ENCODE results near the gene MBNL2.

The MBNL2 gene

GRCh38 chr13:97353927-97354675 lies 132.0 kb downstream of the MBNL2 start:
- no peak for DNase-seq

- DNase-seq = no peak
Measured at GRCh38 chr13:97354808-97355207, 132.7 kb downstream of the MBNL2 start.

GRCh38 chr13:97356592-97356991 lies 134.5 kb downstream of the MBNL2 start:
- DNase-seq = no peak

- peak; percentile 25 for DNase-seq
Measured at GRCh38 chr13:97359181-97360057, 137.3 kb downstream of the MBNL2 start.

GRCh38 chr13:97360610-97361009 lies 138.5 kb downstream of the MBNL2 start:
- DNase-seq = no peak

- no peak for DNase-seq
Measured at GRCh38 chr13:97364031-97364430, 141.9 kb downstream of the MBNL2 start.

GRCh38 chr13:97364827-97365226 lies 142.7 kb downstream of the MBNL2 start:
- no peak for DNase-seq

GRCh38 chr13:97366172-97366688 lies 144.1 kb downstream of the MBNL2 start:
- no peak for DNase-seq

GRCh38 chr13:97367016-97367822 lies 145.1 kb downstream of the MBNL2 start:
- no peak for DNase-seq

- DNase-seq = no peak
Measured at GRCh38 chr13:97369261-97369893, 147.2 kb downstream of the MBNL2 start.

GRCh38 chr13:97371486-97372109 lies 149.5 kb downstream of the MBNL2 start:
- DNase-seq = no peak

GRCh38 chr13:97372936-97373335 lies 150.8 kb downstream of the MBNL2 start:
- DNase-seq = no peak

GRCh38 chr13:97373787-97374186 lies 151.7 kb downstream of the MBNL2 start:
- no peak for DNase-seq

- no peak for DNase-seq
Measured at GRCh38 chr13:97376981-97377380, 154.8 kb downstream of the MBNL2 start.

GRCh38 chr13:97379386-97379785 lies 157.3 kb downstream of the MBNL2 start:
- DNase-seq = no peak

GRCh38 chr13:97380696-97381095 lies 158.6 kb downstream of the MBNL2 start:
- no peak for DNase-seq

- no peak for DNase-seq
Measured at GRCh38 chr13:97381189-97381588, 159.1 kb downstream of the MBNL2 start.

- no peak for DNase-seq
Measured at GRCh38 chr13:97382276-97382675, 160.1 kb downstream of the MBNL2 start.

GRCh38 chr13:97384371-97384770 lies 162.2 kb downstream of the MBNL2 start:
- no peak for DNase-seq

- DNase-seq = no peak
Measured at GRCh38 chr13:97385146-97385545, 163.0 kb downstream of the MBNL2 start.

GRCh38 chr13:97385854-97386253 lies 163.7 kb downstream of the MBNL2 start:
- DNase-seq = no peak

All from activated T-cell treated with anti-CD3 and anti-CD28 coated beads for 4 hours (primary cell).